ENCODE data around the gene CCDC142. TPM values are rescaled to one million over a fixed set of nuclear protein-coding genes. Genes with fewer than 3 reads are reported as not detected.
"Not testable (repeated sequence)": the region's sequence is repeated elsewhere in the genome, so short reads cannot be mapped to it uniquely, and the experiment has no call there.

Gene CCDC142
- total and polyA plus RNA-seq, 10 of the 15 experiments (the other 5 are each of a cell fraction or from before 2014, with no cell fraction given) = 0.93 to 16.9 (median 9.0) TPM

- in situ Hi-C loops (cut with MboI) = loop anchor here (10.0 kb wide), 1 partner anchor 101 kb away; no protein-coding TSS in a partner anchor
- H3K9ac ChIP-seq (ENCODE audit: control insufficient read depth, insufficient read depth, low read length) = peak overlapping the region; percentile 91
- ChIA-PET CTCF (interaction anchor here (0.7 to 19.4 kb wide), 19 partner anchors 8 to 242 kb away, joined by 3 to 280 read pairs (median 4); partner anchors contain the start of genes AUP1, C2orf81, HTRA2 and INO80B), RAD21 (ENCODE audit: unreplicated experiment) (interaction anchor here (0.8 to 5.9 kb wide), 9 partner anchors 11 to 104 kb away, joined by 3 to 121 read pairs (median 9); partner anchors contain the start of genes AUP1, HTRA2, INO80B and MRPL53), POLR2A (interaction anchor here (0.8 to 3.6 kb wide), 9 partner anchors 11 to 105 kb away, joined by 3 to 44 read pairs (median 10); partner anchors contain the start of genes AUP1, HTRA2, INO80B and MRPL53), SMC1A (ENCODE audit: uncharacterized antibody, unreplicated experiment) (interaction anchor here (0.6 to 5.7 kb wide), 12 partner anchors 10 to 791 kb away, joined by 3 to 128 read pairs (median 5); partner anchors contain the start of genes INO80B, MRPL53 and WBP1)
- BruUV-seq (replicated peaks); ATAC-seq; H3K9me3 ChIP-seq (replicated peaks; ENCODE audit: control insufficient read depth, insufficient read depth, low read length); DNase-seq (ENCODE audit: low read depth, low spot score); H4K20me1 ChIP-seq (ENCODE audit: control insufficient read depth, insufficient read depth); FAIRE-seq; H3K27me3 ChIP-seq (replicated peaks in 1 of 2; ENCODE audit: control insufficient read depth in 2 of 2, insufficient read depth in 2 of 2, low read length in 1 of 2); H3K36me3 ChIP-seq (ENCODE audit: control insufficient read depth in 2 of 2, insufficient read depth in 2 of 2, low read length in 1 of 2): not testable (repeated sequence)
- intact Hi-C loops (cut with micrococcal nuclease; ENCODE audit: unreplicated experiment) = loop anchor here (1.0 to 2.0 kb wide), 5 partner anchors 19 to 104 kb away; no protein-coding TSS in a partner anchor
- 87% methylated on average over 19 of the region's 19 CpGs for WGBS (ENCODE audit: insufficient coverage, insufficient replicate concordance, low lambda C conversion rate, missing lambda C conversion rate)
- peak overlapping the region; percentile 100 for H2AFZ ChIP-seq (ENCODE audit: control insufficient read depth, low read depth, low read length)
- peak overlapping the region; percentile 96 for H3K27ac ChIP-seq (ENCODE audit: control insufficient read depth, insufficient read depth)
- H3K79me2 ChIP-seq (ENCODE audit: control insufficient read depth, insufficient read depth, low read length) = peaks cover 27% of the 10 kb centered on the region
- peak overlapping the region; percentile 97 for H3K4me3 ChIP-seq
- 0 out of 2 replicates have a peak, but pooled peaks have one; percentile 37 for TF ChIP-seq MLLT1 (IDR thresholded peaks at IDR 0.05)
- H3K4me2 ChIP-seq (ENCODE audit: control insufficient read depth, insufficient read depth) = peak overlapping the region; percentile 53
- peaks cover 13% of the 10 kb centered on the region for H3K4me1 ChIP-seq (ENCODE audit: control insufficient read depth, insufficient read depth, low read length)
Observed at GRCh38 chr2:74483675-74484164, 922 bp upstream of the CCDC142 start.

Measured in GM12878 (cell line).